NCI-H2196 treated with DMSO at 0.1 percent for 48 hours (cell line): Measurements from ENCODE around the gene MTRR.
"Not testable (repeated sequence)": the region's sequence is repeated elsewhere in the genome, so short reads cannot be mapped to it uniquely, and the experiment has no call there.

Experiments
- DNase-seq: peaks from one replicate; lab custom pipeline; 2025; ENCODE audit not compliant: unreplicated experiment; lab: John Stamatoyannopoulos, UW

The MTRR gene

GRCh38 chr5:7894439-7894838 lies 25.5 kb downstream of the MTRR start:
- no peak for DNase-seq

GRCh38 chr5:7894860-7895259 lies 25.9 kb downstream of the MTRR start:
- no peak for DNase-seq

GRCh38 chr5:7897014-7897600 lies 28.2 kb downstream of the MTRR start:
- no peak for DNase-seq

- DNase-seq, result no peak
These were observed 33.3 kb downstream of the MTRR start for GRCh38 chr5:7902201-7902600.

GRCh38 chr5:7902666-7903625 lies 34.0 kb downstream of the MTRR start:
- no peak for DNase-seq

- DNase-seq, result no peak
These were observed 35.2 kb downstream of the MTRR start for GRCh38 chr5:7904170-7904569.

GRCh38 chr5:7907612-7908011 lies 38.7 kb downstream of the MTRR start:
- no peak for DNase-seq

GRCh38 chr5:7908317-7908716 lies 39.4 kb downstream of the MTRR start:
- DNase-seq, result no peak

- no peak for DNase-seq
These were observed 41.9 kb downstream of the MTRR start for GRCh38 chr5:7910738-7911428.

GRCh38 chr5:7911429-7911771 lies 42.5 kb downstream of the MTRR start:
- DNase-seq, result not testable (repeated sequence)

GRCh38 chr5:7916171-7916804 lies 47.3 kb downstream of the MTRR start:
- DNase-seq, result peak; percentile 14

- no peak for DNase-seq
These were observed 48.5 kb downstream of the MTRR start for GRCh38 chr5:7917130-7918123.

GRCh38 chr5:7925961-7926695 lies 57.2 kb downstream of the MTRR start:
- DNase-seq, result no peak

- DNase-seq, result no peak
These were observed 57.8 kb downstream of the MTRR start for GRCh38 chr5:7926720-7927119.

- peak; percentile 36 for DNase-seq
These were observed 58.8 kb downstream of the MTRR start for GRCh38 chr5:7927466-7928375.

- no peak for DNase-seq
These were observed 61.1 kb downstream of the MTRR start for GRCh38 chr5:7930011-7930410.

GRCh38 chr5:7941692-7942091 lies 72.7 kb downstream of the MTRR start:
- DNase-seq, result no peak

GRCh38 chr5:7947301-7947700 lies 78.4 kb downstream of the MTRR start:
- DNase-seq, result no peak
